Right ventricle myocardium inferior (tissue), 1 donor: ENCODE data around the gene B3GNT8. TPM values are rescaled to one million over a fixed set of nuclear protein-coding genes. Genes with fewer than 3 reads are reported as not detected.
"Not testable (repeated sequence)": the region's sequence is repeated elsewhere in the genome, so short reads cannot be mapped to it uniquely, and the experiment has no call there.

Experiments
- ATAC-seq: fragments of 200-7000 bp; cut with Tn5 transposase; one replicate; pipeline ENCODE4 v1.9.1; 2020; ENCODE audit warnings: mild to moderate bottlenecking, moderate library complexity
- DNase-seq: peaks from one replicate; pipeline ENCODE4 v3.0.0; 2021; ENCODE audit errors: missing footprints
- intact Hi-C: fragments of 100-400 bp; cut with DNase I; formaldehyde crosslinking; loops from one replicate; pipeline ENCODE4 v1.11.0; 2022
- total RNA-seq: library from RNA; stranded (reverse); fragmentation: NEBNext Ultra II Directional; extraction: Animal tissue kit (Norgen Biotek cat#: 25700); gene quantifications from one replicate; pipeline ENCODE4 v1.2.1, GENCODE V29; 2021
- donor health status: DM: no; HTN: yes; CAD: no; lungs with severe emphysema.

B3GNT8 gene
- total RNA-seq, 1 donor from 2014 or later, result 8.3 TPM

GRCh38 chr19:41441321-41441945 is 14.3 kb upstream of the B3GNT8 start:
- intact Hi-C loops, result loop anchor here (10.0 kb wide), 1 partner anchor 237 kb away; no protein-coding TSS in a partner anchor

GRCh38 chr19:41439441-41440222 is 12.5 kb upstream of the B3GNT8 start, which contains the start of gene DMAC2:
Gene DMAC2, minus strand, starts transcription at chr19:41439912. Its CDS starts 13 bp downstream, at chr19:41439899.
- peak; percentile 98 for DNase-seq
- ATAC-seq, result peak; percentile 98
- intact Hi-C loops, result loop anchor here (1.0 to 10.0 kb wide), 3 partner anchors 43 to 235 kb away; partner anchors contain the start of genes BCKDHA and EXOSC5

More at GRCh38 chr19:41441321-41441945, 14.3 kb upstream of the B3GNT8 start:
- DNase-seq (no peak), ATAC-seq (no peak)

- no peak for ATAC-seq
- intact Hi-C loops, result loop anchor here (2.0 kb wide), 1 partner anchor 41 kb away; the partner anchor contains the start of genes BCKDHA and EXOSC5
- DNase-seq, result no peak
These were observed 10.9 kb upstream of the B3GNT8 start for GRCh38 chr19:41437944-41438574.

GRCh38 chr19:41436674-41436951 is 9.4 kb upstream of the B3GNT8 start:
- DNase-seq (no peak), ATAC-seq (no peak)
- intact Hi-C loops, result no loop called here

GRCh38 chr19:41435936-41436673 is 8.9 kb upstream of the B3GNT8 start:
- DNase-seq (no peak), ATAC-seq (no peak)
- intact Hi-C loops, result no loop called here

- ATAC-seq, DNase-seq, intact Hi-C loops: not testable (repeated sequence)
These were observed 8.2 kb upstream of the B3GNT8 start for GRCh38 chr19:41435376-41435775.

GRCh38 chr19:41434450-41434849 is 7.3 kb upstream of the B3GNT8 start:
- DNase-seq, result no peak
- no peak for ATAC-seq
- intact Hi-C loops, result loop anchor here (5.0 kb wide), 1 partner anchor 112 kb away; no protein-coding TSS in a partner anchor

- ATAC-seq (no peak), DNase-seq (no peak)
- intact Hi-C loops, result loop anchor here (5.0 kb wide), 1 partner anchor 111 kb away; no protein-coding TSS in a partner anchor
These were observed 6.0 kb upstream of the B3GNT8 start for GRCh38 chr19:41433171-41433570.

- ATAC-seq, result peak; percentile 82
- intact Hi-C loops, result loop anchor here (5.0 kb wide), 1 partner anchor 109 kb away; no protein-coding TSS in a partner anchor
These were observed 4.5 kb upstream of the B3GNT8 start for GRCh38 chr19:41431426-41432386.

GRCh38 chr19:41430922-41431321 is 3.7 kb upstream of the B3GNT8 start:
- ATAC-seq (no peak), DNase-seq (no peak)
- intact Hi-C loops, result loop anchor here (5.0 kb wide), 1 partner anchor 109 kb away; no protein-coding TSS in a partner anchor

More at GRCh38 chr19:41431426-41432386, 4.5 kb upstream of the B3GNT8 start:
- DNase-seq, result peak; percentile 76

GRCh38 chr19:41428481-41428859 is 1.3 kb upstream of the B3GNT8 start:
- intact Hi-C loops, result no loop called here

GRCh38 chr19:41427647-41428480 is 690 bp upstream of the B3GNT8 start:
- ATAC-seq (peak; percentile 18), DNase-seq (peak; percentile 84)
- intact Hi-C loops, result loop anchor here (2.0 kb wide), 1 partner anchor 63 kb away; the partner anchor contains the start of gene B9D2

More at GRCh38 chr19:41428481-41428859, 1.3 kb upstream of the B3GNT8 start:
- ATAC-seq, result no peak
- no peak for DNase-seq

GRCh38 chr19:41426116-41426841 is 895 bp downstream of the B3GNT8 start:
- peak; percentile 79 for DNase-seq
- ATAC-seq, result peak; percentile 17
- intact Hi-C loops, result loop anchor here (2.0 kb wide), 1 partner anchor 61 kb away; the partner anchor contains the start of gene B9D2

- intact Hi-C loops, result loop anchor here (2.0 kb wide), 1 partner anchor 61 kb away; the partner anchor contains the start of gene B9D2
These were observed 1.7 kb downstream of the B3GNT8 start for GRCh38 chr19:41425174-41426115.

More at GRCh38 chr19:41425174-41426115, 1.7 kb downstream of the B3GNT8 start:
- DNase-seq (no peak), ATAC-seq (no peak)
